Dedifferentiated amniotic fluid mesenchymal stem cell (primary cell): ENCODE measurements around the gene ERC1.
A peak's percentile ranks its signal among the peaks of the same experiment; 100 is the strongest.
"Not testable (repeated sequence)": the region's sequence is repeated elsewhere in the genome, so short reads cannot be mapped to it uniquely, and the experiment has no call there.

ENCODE experiments used
- DNase-seq: peaks from one replicate; pipeline ENCODE4 v3.0.0-alpha.2; 2016; ENCODE audit errors: extremely low spot score

The ERC1 gene

DNA sequence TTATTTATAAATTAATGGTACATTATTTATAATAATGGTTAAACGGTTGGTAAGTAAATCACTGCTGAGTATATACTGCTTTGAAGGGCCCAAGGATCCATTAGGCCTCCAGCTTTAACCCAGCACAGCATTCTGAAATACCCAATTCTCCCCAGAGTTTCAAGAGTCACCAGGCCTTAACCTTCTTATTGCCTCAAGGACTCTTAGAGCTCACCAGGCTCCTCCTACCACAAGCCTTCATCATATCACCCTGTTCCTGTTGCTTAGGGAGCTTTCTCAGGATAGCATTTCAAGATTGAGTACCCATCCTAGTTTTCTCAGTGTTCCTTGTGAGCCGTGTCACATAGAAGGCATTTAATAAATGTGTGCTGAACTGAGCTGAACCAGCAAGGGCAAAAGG is 360.9 kb downstream of the ERC1 start:
- DNase-seq: no peak

DNA sequence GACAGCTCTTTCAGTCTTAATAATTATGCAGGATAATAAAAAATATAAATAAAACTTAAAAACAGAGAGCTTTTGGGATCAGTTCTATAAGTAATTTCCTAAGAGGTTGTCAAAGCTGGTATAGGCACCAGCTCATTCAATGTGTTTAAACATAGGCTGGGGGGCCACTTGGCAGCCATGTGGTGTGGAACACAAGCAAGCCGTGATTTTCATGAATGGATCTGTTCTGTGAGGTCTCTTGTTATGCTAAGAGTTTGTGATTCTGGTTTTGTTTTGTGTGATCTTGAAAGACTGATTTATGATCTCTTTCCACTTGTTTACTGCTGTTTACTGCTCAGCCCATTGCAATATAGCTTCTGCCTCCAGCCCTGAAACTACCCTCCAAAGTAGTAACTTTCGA is 362.4 kb downstream of the ERC1 start:
- DNase-seq: no peak

DNA sequence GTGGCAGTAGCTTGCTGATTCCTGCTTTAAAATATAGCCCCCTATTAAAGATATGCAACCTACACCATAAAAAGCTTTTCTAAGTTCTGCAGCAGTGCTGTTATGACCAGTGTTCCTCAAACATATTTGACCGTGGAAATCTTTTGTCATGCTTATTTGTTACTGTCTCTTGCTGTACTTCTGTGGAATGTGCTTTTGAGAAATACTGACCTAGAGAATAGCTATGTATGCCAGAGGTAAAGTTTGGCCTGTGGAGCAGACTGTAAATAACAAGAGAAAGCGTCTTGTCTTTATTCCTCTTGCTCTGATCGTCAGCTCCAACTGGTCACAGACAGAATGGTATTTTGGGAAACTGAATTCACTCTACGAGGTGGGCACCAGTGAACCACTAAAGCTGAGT is 364.4 kb downstream of the ERC1 start:
- DNase-seq: no peak

DNA sequence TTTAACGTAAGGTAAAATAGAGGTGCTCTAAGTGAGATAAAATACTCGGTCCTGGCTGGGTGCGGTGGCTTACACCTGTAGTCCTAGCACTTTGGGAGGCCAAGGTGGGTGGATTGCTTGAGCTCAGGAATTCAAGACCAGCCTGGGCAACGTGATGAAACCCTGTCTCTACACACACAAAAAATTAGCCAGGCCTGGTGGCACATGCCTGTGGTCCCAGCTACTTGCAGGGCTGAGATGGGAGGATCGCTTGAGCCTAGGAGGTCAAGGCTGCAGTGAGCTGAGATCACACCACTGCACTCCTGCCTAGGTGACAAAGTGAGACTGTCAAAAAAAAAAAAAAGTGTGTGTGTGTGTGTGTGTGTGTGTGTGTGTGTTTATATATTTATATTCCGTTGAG is 364.8 kb downstream of the ERC1 start:
- not testable (repeated sequence) for DNase-seq

DNA sequence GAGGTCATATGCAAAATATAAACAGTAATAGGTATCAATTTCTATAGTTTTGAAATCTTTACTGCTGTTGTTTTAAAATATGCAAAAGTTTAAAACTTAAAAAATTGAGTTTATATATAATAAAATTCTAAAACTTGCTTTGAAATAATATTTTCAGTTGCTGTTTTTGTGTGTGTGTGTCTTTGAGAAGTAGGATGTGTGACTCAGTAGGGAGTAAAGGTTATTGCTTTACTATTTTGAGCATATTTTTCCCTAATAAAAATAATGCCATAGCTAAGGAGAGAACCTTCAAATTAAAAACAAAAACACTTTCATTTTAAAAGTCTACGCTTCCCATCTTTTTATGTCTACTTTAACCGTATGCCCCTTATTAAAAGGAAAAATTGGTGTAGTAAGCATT is 365.3 kb downstream of the ERC1 start:
- DNase-seq: no peak

DNA sequence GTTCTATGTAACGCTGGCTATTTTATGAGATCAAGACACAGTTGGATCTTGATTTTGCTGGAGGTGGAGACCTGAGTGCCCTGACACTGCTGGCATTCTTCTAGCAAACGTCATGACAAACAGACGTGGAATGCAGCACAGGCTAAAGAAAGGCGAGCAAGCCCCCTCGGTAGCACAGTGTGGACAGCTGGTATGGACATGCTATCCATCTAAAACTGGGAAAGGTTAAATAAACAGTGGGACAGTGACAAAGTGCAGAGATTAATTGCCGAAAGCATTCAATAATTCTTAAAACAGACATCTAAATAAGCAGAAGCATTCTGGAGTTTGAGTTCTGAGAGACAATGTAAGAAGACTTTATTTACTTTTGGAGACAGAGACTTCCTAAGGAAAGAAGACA is 366.1 kb downstream of the ERC1 start:
- no peak for DNase-seq

DNA sequence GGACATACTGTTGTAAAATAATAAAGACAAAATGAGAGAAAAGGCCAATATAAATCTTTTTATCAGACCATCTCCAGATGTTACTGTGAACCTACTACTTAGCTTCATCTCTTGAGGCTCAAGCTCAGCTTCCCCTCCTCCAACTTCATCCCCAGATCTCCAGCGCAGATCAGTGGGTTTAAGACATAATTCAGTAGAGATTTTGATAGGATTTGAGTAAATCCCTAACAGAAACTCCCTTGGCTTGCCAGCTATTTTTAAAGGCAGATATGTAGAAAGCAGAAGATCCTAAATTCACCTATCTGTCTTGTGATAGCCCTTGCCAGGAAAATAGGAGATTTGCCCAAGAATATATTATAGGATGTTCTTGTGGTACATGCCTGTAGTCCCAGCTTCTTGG is 366.7 kb downstream of the ERC1 start:
- DNase-seq: no peak

DNA sequence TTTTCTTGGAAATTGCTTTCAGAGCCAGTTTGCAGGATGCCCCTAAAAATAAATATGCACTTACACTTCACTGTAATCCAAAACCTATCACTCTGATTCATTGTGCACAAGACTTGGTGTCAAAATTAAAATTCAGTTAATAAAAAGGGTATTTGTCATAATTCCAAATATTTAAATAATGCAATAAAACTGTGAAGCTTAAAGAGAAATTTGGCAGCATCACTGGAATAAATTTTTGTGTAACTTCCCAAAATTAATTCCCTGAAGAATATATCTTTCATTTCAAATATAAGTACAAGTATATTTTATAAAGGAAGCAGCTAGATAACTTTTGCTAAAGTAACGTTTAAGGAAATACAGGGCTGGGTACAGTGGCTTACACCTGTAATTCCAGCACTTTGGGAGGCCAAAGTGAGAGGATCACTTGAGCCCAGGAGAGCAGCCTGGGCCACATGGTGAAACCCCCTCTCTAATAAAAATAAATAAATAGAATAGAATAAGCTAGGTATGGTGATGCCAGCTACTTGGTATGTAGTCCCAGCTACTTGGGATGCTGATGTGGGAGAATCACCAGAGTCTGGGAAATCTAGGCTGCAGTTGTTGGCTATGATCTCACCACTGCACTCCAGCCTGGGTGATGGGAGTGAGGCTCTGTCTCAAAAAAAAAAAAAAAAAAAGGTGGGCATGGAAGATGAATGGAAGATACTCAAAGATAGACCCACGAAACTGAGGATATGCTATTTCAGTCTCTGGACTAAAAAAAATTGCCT is 369.6 kb downstream of the ERC1 start:
- DNase-seq: no peak

DNA sequence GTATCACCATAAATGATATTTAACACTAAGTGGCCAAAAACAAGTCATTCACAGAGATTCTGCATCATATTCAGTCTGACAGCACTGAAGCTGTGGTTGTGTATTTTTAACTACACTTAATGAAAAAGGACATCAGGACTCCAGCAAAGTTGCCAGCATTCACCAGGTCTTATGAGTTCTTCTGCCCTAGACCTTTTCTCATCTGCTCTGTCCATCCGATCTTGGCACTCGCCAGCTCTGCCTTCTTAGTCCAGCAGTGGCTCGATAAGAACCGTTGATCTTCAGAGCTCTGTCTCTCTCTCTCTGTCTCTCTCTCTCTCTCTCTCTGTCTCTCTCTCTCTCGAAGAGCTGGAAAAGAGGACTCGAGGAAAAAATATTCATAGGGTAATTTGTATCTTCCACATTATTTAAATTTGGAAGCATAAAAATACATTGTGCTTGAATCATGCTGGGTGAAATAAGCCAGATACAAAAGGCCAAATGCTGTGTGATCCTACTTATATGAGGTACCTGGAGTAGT is 371.2 kb downstream of the ERC1 start:
- no peak for DNase-seq

DNA sequence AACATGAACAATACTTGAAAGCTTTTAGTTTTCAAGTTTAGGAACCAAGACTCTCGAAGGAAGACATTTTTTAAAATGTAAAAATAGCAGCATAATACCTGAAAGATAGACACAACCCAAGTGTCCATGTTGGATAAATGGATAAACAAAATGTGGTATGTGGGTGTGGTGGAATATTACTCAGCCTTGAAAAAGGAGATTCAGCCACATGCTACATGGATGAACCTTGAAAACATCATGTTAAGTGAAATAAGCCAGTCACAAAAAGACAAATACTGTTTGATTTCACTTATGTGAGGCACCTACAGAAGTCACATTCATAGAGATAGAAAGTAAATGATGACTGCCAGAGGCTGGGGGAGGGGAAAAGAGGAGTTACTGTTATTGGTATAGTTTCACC is 374.7 kb downstream of the ERC1 start:
- no peak for DNase-seq

DNA sequence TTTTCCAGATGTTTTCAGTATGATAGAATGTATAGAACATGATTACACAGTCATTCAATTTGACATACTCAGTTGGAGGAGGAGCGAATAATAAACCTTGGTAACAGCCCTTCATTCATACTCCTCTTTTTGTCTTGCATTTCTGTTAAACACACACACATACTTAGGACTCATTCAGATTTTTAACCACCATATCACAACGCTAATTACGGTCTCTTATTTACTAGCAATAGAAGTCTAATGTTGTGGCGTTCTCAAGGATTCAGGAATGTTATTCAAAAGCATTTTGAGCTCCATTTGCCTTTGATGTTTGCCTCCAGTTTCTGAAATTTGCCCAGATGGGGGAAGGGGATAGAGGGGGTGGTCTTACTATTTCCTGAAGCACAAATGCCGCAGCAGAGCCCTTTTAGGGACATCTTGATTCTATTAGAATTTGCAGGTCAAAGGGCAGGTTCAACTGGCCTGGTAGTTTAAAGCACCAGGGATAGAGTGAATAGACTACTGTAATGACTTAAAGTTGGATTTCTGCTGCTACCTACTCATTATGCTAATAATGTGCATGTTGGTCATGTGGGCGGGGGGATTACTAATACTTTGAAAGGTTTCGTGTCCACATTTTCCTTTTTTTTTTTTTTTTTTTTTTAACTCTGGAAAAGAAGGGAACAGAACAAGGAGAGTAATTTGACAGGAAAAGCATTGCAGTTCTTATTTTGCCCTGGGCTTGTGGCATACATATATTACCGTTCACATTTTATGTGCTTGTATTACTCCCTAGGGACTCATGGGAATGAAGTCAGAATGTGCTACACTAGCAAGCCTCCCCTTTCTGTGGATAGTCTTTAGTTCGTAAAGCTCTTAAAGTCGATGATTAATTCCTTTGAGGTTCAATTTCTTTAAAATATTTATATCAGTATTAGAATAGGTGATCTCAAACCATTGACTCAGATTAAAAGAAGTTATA is 376.6 kb downstream of the ERC1 start:
- DNase-seq: no peak

DNA sequence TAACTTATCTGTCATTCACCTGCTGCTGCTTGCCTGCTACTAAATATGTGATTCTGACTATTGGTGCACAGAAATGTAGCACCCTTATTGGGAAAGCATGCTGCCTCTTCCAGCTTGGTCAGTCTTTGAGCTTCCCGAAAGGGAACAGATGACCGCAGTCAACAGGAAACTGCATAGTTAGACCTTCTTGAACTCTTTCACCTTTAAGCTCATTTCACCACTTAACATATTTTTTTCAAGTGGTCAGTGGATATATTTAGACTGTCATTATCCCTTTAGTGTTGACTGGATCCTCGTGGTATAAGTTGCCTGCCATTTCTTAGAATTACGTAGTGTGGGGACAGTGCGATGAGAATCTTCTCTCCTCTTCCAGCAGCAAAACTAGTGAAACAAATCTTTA is 378.4 kb downstream of the ERC1 start:
- DNase-seq: no peak

DNA sequence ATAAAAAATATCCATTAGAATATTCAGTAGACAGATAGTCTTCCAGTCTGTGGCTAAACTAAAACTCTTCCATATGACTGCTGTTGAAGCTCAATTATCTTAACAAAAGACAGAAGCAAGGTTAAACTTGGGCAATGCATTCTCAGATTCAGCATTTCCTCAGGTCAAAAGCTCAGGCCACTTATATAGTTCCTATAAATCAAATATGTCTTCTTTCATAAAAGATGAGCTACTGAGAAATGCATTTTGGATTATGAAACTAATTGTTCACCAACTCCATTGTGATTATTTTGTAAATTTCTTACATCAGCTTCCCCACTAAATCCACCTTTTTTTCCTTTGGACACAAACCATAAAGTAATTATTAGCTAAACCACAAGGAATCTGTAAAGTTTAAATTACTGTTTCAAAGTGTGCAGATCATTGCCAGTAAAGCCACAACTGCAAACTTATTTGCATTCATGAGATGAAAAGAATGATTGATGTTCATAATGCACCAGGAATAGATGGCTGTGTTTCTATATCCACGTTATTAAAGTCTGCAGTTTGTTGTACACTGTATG is 379.0 kb downstream of the ERC1 start:
- no peak for DNase-seq

DNA sequence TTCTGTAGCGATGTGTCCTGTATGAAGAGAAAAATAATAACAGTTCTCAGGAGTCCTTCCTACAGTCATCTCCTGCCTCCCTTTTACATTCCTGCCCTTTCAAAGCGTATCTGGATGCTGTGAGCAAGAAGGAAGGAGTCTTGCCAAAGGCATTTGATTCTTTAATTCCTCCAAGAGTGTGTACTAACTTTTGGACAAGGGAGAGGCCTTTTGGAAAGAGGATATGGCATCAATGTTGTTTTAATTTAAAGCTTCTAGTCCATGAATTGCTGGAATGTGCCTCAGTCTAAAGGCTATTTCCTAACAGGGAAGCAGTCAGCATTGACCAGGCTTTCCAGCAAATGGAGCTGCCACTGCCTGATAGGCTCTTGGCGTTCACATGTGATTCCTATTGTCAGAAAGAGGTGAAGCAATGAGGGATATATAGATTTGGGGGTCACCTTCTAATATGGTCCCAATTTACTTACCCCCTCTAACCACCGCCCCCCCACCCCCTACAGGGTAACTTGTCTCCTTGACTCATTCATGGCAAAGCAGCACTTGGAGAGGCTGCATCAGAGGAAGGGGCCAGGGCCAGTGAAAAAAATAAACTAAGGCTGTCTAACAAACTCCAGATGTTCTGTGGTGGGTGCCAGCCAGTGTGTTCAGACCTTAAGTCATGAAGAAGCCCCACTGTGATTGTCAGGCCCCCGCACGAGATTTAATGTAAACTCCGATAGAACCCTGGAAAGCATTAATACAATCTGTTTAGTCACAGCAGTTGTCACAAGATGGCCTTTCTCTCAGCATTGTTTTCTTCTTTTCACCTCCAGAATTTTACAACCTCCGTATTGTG is 383.1 kb downstream of the ERC1 start:
- peak; percentile 98 for DNase-seq

DNA sequence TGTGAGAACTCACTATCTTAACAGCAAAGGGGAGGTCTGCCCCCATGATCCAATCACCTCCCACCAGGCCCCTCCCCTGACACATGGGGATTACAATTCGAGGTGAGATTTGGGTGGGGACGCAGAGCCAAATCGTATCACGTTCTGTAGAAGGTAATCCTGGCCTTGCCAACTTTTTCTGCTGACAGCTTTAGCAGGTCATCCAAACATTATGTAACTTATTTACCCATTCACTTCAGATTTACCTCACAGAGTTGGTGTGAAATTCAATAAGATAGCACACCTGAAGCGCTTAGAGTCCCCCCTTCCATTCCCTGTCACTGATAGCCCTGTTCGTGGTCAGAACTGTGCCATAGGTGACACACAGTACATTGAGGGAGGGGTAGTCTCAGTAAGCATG is 384.3 kb downstream of the ERC1 start:
- DNase-seq: no peak

DNA sequence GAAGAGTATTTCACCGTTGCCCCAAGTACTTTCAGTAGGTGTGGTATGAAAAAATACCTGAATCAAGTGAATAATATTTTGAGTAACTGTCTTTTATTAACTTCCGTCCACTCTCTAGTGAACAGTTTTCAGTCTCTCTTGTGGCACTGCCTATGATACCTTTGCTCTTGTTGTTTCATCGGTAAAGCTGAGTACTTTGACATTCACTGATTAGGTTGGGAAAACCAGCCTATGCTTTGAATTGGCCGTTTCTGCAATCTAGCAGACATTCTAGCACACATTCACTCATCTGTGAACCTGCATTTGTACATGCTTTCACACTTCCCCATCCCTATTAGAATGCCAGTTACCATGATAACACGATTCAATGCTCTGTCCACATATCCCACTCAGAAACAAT is 386.1 kb downstream of the ERC1 start:
- no peak for DNase-seq

DNA sequence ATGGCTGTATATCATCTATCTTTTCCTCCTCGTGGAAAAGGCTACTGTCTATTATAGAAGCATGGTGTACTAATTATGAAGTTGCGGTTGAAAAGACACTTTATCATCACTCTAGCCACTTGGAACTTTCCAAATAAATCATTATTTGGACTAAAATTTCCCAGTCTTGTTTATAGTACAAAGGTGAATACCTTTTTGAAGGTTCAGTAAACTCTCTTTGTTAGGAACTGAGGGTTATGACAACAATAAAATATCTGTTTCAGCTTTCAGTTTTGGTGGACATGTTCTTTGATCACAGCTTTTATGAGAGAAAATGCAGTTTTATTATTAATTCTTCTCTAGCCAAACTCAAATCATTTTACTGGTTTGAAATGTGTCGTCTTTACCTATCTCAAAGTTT is 386.7 kb downstream of the ERC1 start:
- DNase-seq: no peak

DNA sequence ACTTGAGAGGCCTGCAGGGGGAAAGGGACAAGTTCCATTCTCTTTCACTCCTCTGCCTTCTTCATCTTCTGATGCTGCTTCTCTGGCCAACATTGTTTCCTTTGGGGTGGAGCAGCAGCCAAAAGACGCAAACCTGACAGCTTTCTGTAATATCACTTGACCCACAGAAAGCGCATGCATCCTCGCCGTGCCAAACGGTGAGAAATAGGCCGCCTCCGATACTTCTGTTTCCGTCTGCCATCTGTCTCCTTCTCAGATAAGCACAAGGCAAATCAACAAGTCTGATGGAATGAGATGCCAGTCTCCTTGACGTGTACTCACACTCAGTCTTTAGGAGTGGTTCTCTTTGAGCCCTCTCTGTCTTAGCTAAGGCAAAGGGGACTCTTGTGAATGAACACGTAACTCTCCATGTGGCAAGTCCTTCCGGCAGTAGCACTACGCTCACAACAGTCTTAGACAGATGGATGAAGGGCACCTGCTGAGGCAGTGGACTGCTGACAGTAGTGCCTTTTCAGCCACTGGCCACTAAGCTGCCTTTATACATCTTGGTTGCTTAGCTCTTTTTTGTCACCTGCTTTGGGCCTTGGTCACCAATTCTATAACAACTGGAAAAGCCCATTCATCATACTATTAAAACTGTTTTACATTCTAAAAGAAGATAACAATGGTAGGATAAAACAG is 389.3 kb downstream of the ERC1 start:
- DNase-seq: no peak

DNA sequence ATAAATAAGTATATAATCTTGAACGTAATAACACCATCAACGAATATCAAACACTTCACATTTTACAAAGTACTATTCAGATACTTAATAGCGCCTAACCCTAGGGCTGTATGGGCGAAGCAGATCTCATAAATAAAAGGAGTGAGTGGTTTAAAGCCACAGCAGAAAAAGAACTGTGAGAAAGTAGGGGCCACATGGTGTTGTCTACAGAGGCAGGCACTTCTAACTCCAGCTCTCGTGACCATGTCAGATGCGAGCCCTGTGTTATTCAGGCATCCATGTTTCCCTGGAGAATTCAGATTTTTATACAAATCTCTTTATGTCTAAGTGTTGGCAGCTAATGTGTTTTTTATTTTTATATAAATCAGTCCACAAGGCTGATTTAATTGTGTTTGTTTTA is 391.1 kb downstream of the ERC1 start:
- no peak for DNase-seq

DNA sequence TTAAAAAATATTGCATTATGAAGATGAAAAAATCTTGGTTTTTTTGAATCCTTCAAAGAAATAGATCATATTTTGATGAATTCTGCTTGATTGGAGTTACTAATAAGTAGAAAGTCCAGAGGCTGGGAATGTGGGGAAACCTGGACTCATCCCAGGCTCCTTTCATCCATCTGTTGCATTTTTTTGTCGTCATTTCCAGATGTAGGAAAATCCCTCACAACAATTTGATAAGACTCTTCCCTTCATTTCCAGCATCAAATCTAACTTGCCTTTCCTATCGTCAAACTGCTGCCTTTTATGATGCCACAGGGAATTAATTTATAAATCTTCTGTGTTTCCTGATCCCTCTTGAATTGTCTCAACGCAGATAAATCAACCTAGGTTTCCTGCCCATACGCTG is 391.8 kb downstream of the ERC1 start:
- no peak for DNase-seq

DNA sequence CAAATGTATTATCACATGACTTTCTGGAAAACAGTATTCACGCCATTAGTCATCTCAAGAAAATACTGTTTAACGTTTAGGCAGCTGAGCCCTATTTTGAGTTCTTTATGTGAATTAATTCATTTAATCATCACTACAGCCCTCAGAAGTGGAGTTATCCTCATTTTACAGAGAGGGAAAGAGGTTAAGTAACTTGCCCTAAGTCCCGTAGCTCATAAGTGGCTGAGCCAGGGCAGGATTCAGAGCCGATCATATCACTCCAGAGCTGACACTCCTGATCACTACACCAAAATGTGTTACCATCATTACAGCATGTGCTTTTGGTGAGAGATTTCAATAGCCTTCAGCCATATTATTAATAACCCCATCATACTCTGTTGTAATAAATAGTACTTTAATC is 392.7 kb downstream of the ERC1 start:
- DNase-seq: no peak
